ENCODE results near the gene KRTAP5-10.
"Not testable (repeated sequence)": the region's sequence is repeated elsewhere in the genome, so short reads cannot be mapped to it uniquely, and the experiment has no call there.

GRCh38 chr11:71588822-71589545, 23.6 kb downstream of the KRTAP5-10 start:
- peak; percentile 15 for TF ChIP-seq CTCF (conservative IDR thresholded peaks at IDR 0.05)
- not testable (repeated sequence) for TF ChIP-seq ZFX (IDR thresholded peaks at IDR 0.05)

Measured in C4-2B (cell line).